DND-41 (cell line): ENCODE measurements around the gene MBD3.

Experiments
- EZH2 ChIP-seq: IDR thresholded peaks from 3 replicates; pipeline ENCODE4 v1.6.1; 2012; ENCODE audit warnings: borderline replicate concordance, low read depth, mild to moderate bottlenecking, moderate library complexity, low read length, inconsistent platforms; ENCODE audit not compliant: severe bottlenecking
- TF ChIP-seq, protein P1 (sequence below): IDR thresholded peaks from 2 replicates; pipeline ENCODE4 v1.5.1; 2012; ENCODE audit warnings: borderline replicate concordance, low read length, moderate library complexity, mild to moderate bottlenecking; ENCODE audit not compliant: poor library complexity, severe bottlenecking; ENCODE audit errors: extremely low read depth

DNA sequence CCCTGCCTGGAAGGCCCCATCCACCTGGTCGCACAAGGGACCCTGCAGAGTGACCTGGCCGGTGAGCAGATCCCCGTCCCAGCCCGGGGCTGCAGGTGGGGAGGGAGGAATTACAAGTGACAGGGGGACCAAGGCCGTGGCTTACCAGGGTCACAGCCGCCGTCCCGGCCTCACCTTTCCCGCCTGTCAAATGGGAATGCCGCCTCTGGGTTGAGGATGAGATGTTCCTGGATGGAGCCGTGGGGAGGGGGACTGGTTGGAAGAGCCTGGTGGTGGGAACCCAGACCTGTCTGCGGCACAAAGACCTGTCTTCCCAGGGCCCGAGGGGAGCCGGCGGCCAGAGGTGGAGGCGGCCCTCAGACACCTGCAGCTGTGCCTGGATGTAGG lies 63.2 kb downstream of the MBD3 start:
- TF ChIP-seq, protein P1, sequence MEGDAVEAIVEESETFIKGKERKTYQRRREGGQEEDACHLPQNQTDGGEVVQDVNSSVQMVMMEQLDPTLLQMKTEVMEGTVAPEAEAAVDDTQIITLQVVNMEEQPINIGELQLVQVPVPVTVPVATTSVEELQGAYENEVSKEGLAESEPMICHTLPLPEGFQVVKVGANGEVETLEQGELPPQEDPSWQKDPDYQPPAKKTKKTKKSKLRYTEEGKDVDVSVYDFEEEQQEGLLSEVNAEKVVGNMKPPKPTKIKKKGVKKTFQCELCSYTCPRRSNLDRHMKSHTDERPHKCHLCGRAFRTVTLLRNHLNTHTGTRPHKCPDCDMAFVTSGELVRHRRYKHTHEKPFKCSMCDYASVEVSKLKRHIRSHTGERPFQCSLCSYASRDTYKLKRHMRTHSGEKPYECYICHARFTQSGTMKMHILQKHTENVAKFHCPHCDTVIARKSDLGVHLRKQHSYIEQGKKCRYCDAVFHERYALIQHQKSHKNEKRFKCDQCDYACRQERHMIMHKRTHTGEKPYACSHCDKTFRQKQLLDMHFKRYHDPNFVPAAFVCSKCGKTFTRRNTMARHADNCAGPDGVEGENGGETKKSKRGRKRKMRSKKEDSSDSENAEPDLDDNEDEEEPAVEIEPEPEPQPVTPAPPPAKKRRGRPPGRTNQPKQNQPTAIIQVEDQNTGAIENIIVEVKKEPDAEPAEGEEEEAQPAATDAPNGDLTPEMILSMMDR = no peak
- no peak for TF ChIP-seq EZH2
